ENCODE data around the gene BRIP1.

DNA sequence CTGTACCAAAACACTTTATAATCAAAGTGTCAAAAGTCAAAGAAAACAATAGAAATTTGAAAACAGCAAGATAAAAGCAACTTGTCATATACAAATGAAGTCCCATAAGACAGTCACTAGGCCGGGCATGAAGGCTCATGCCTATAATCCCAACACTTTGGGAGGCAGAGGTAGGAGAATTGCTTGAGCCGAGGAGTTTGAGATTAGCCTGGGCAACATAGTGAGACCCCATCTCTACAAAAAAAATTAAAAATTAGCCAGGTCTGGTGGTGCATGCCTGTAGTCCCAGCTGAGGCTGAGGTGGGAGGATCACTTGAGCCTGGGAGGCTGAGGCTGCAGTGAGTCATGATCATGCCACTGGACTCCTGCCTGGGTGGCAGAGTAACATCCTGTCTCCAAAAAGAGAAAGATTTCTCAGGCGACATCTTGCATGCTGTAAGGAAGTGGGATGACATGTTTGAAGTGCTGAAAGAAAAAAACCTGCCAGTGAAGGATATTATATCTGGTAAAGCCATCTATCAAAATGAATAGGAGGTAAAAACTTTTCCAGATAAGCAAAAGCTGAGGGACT lies 173.6 kb downstream of the BRIP1 start:
- TF ChIP-seq, protein P1, sequence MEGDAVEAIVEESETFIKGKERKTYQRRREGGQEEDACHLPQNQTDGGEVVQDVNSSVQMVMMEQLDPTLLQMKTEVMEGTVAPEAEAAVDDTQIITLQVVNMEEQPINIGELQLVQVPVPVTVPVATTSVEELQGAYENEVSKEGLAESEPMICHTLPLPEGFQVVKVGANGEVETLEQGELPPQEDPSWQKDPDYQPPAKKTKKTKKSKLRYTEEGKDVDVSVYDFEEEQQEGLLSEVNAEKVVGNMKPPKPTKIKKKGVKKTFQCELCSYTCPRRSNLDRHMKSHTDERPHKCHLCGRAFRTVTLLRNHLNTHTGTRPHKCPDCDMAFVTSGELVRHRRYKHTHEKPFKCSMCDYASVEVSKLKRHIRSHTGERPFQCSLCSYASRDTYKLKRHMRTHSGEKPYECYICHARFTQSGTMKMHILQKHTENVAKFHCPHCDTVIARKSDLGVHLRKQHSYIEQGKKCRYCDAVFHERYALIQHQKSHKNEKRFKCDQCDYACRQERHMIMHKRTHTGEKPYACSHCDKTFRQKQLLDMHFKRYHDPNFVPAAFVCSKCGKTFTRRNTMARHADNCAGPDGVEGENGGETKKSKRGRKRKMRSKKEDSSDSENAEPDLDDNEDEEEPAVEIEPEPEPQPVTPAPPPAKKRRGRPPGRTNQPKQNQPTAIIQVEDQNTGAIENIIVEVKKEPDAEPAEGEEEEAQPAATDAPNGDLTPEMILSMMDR (IDR thresholded peaks at IDR 0.05; ENCODE audit: extremely low read depth in 1 of 2, insufficient read depth in 1 of 2, low read depth in 1 of 2, low read length in 2 of 2): no peak
- TF ChIP-seq, protein P2, sequence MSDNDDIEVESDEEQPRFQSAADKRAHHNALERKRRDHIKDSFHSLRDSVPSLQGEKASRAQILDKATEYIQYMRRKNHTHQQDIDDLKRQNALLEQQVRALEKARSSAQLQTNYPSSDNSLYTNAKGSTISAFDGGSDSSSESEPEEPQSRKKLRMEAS (IDR thresholded peaks at IDR 0.05; ENCODE audit: insufficient read depth, insufficient read length): no peak
- no peak for TF ChIP-seq POLR2A (IDR thresholded peaks at IDR 0.05; ENCODE audit: low read depth, low read length)
